ENCODE measurements around the gene IMPDH2.

Gene IMPDH2

GRCh38 chr3:48989796-48990635 is 39.2 kb downstream of the IMPDH2 start, which contains the start of gene P4HTM (continued):
- TF ChIP-seq HIC1 (tag by site-specific recombination; IDR thresholded peaks at IDR 0.05) (peak; percentile 92), ZNF391 (tag by site-specific recombination; IDR thresholded peaks at IDR 0.05; ENCODE audit: borderline replicate concordance, low read depth) (no peak), RBAK (tag by site-specific recombination; IDR thresholded peaks at IDR 0.05) (no peak), ZNF133 (tag by site-specific recombination; IDR thresholded peaks at IDR 0.05) (no peak), ZNF488 (tag by site-specific recombination; IDR thresholded peaks at IDR 0.05) (no peak), ZSCAN30 (tag by site-specific recombination; IDR thresholded peaks at IDR 0.05) (no peak), ZNF560 (tag by site-specific recombination; IDR thresholded peaks at IDR 0.05; ENCODE audit: borderline replicate concordance) (no peak), SCRT2 (tag by site-specific recombination; IDR thresholded peaks at IDR 0.05) (no peak; the same call in 1 of the 2 replicates), MEIS1 (CRISPR knock-in tag; IDR thresholded peaks at IDR 0.05; ENCODE audit: borderline replicate concordance) (no peak), ZBTB49 (tag by site-specific recombination; IDR thresholded peaks at IDR 0.05; ENCODE audit: low read depth) (no peak), ZNF626 (tag by site-specific recombination; IDR thresholded peaks at IDR 0.05) (no peak), ZNF654 (tag by site-specific recombination; IDR thresholded peaks at IDR 0.05; ENCODE audit: low read depth) (no peak), ZFHX2 (tag by site-specific recombination; conservative IDR thresholded peaks at IDR 0.05) (peak; percentile 96), EGR2 (tag by site-specific recombination; IDR thresholded peaks at IDR 0.05; ENCODE audit: low read depth) (peak; percentile 90), HOXA7 (CRISPR knock-in tag; IDR thresholded peaks at IDR 0.05; ENCODE audit: borderline replicate concordance) (no peak), ZNF747 (tag by site-specific recombination; IDR thresholded peaks at IDR 0.05) (no peak), ZNF280C (tag by site-specific recombination; IDR thresholded peaks at IDR 0.05) (no peak), ZNF311 (tag by site-specific recombination; IDR thresholded peaks at IDR 0.05; ENCODE audit: borderline replicate concordance) (no peak), ZNF202 (tag by site-specific recombination; IDR thresholded peaks at IDR 0.05; ENCODE audit: borderline replicate concordance) (no peak), ZNF433 (tag by site-specific recombination; IDR thresholded peaks at IDR 0.05; ENCODE audit: low read depth) (no peak), IKZF3 (tag by site-specific recombination; IDR thresholded peaks at IDR 0.05) (peak; percentile 42; the same call in 1 of the 2 replicates), ZNF558 (tag by site-specific recombination; IDR thresholded peaks at IDR 0.05) (no peak), ZIC2 (tag by site-specific recombination; IDR thresholded peaks at IDR 0.05) (0 out of 2 replicates have a peak, but pooled peaks have one; percentile 31), ZNF645 (tag by site-specific recombination; IDR thresholded peaks at IDR 0.05) (no peak), ZNF132 (tag by site-specific recombination; IDR thresholded peaks at IDR 0.05; ENCODE audit: borderline replicate concordance) (no peak), ZNF561 (tag by site-specific recombination; IDR thresholded peaks at IDR 0.05; ENCODE audit: borderline replicate concordance) (peak; percentile 6; the same call in 1 of the 2 replicates), ZNF776 (tag by site-specific recombination; IDR thresholded peaks at IDR 0.05; ENCODE audit: borderline replicate concordance) (no peak), ZSCAN23 (tag by site-specific recombination; IDR thresholded peaks at IDR 0.05) (no peak)

All from HEK293 (cell line).